Measurements from ENCODE around the gene MRPL3. TPM values are rescaled to one million over a fixed set of nuclear protein-coding genes. Genes with fewer than 3 reads are reported as not detected.
A peak's percentile ranks its signal among the peaks of the same experiment; 100 is the strongest.

Gene MRPL3
- polyA plus RNA-seq, 3 donors, result 20.9 to 66.3 (median 62.9) TPM

GRCh38 chr3:131447349-131447748, 55.4 kb downstream of the MRPL3 start:
- no peak for TF ChIP-seq CTCF (IDR thresholded peaks at IDR 0.05)
- no peak for DNase-seq
- Mint-ChIP-seq H3K36me3 (no peaks in the 10 kb centered on the region), H3K4me1 (no peaks in the 10 kb centered on the region), H3K4me3 (no peak overlapping the region), H3K9me3 (peaks cover 2 to 16% (median 14%) of the 10 kb centered on the region in 7 donors), H3K27ac (no peak overlapping the region), H3K27me3 (ENCODE audit: low read depth in 3 of 3) (no peaks in the 10 kb centered on the region)
- H3K27ac ChIP-seq (ENCODE audit: low read depth in 1 of 2, low read length in 2 of 2), result no peak overlapping the region
- no CpG with 5 or more reads among the region's 2 CpGs for WGBS (ENCODE audit: insufficient coverage)
- H3K79me2 ChIP-seq (ENCODE audit: insufficient read depth, low read length), result no peaks in the 10 kb centered on the region
- no peaks in the 10 kb centered on the region for H3K4me1 ChIP-seq (ENCODE audit: control insufficient read depth in 1 of 2, insufficient read depth in 2 of 2, low read length in 2 of 2)
- H2AFZ ChIP-seq (ENCODE audit: insufficient read depth, low read depth, low read length, poor library complexity, severe bottlenecking), result no peak overlapping the region
- no peaks in the 10 kb centered on the region for H3K36me3 ChIP-seq (replicated peaks in 1 of 2; ENCODE audit: control insufficient read depth in 1 of 2, insufficient read depth in 2 of 2, low read length in 2 of 2)
- intact Hi-C loops (cut with micrococcal nuclease), result no loop called here
- H3K27me3 ChIP-seq (ENCODE audit: control insufficient read depth in 2 of 2, insufficient read depth in 2 of 2, low read length in 2 of 2), result no peaks in the 10 kb centered on the region
- peaks cover 0 to 9% of the 10 kb centered on the region in 2 donors for H3K9me3 ChIP-seq (replicated peaks in 1 of 2; ENCODE audit: control insufficient read depth in 1 of 2, insufficient read depth in 1 of 2, low read length in 2 of 2)
- H3K4me2 ChIP-seq (replicated peaks; ENCODE audit: extremely low read depth, low read length, poor library complexity, severe bottlenecking), result no peak overlapping the region
- H3K4me3 ChIP-seq (replicated peaks in 1 of 3; ENCODE audit: low read depth in 2 of 3, low read length in 3 of 3), result no peak overlapping the region
- H4K20me1 ChIP-seq (ENCODE audit: insufficient read depth, low read length), result no peaks in the 10 kb centered on the region
- no peak overlapping the region for H3K9ac ChIP-seq (ENCODE audit: insufficient read depth, low read length, poor library complexity, severe bottlenecking)

GRCh38 chr3:131444180-131444579, 58.6 kb downstream of the MRPL3 start:
- Histone ChIP-seq H3K4me3 (replicated peaks in 1 of 3; ENCODE audit: low read depth in 2 of 3, low read length in 3 of 3) (no peak overlapping the region), H3K4me2 (replicated peaks; ENCODE audit: extremely low read depth, low read length, poor library complexity, severe bottlenecking) (no peak overlapping the region), H3K9me3 (replicated peaks in 1 of 2; ENCODE audit: control insufficient read depth in 1 of 2, insufficient read depth in 1 of 2, low read length in 2 of 2) (peaks cover 0 to 9% of the 10 kb centered on the region in 2 donors), H3K27me3 (ENCODE audit: control insufficient read depth in 2 of 2, insufficient read depth in 2 of 2, low read length in 2 of 2) (no peaks in the 10 kb centered on the region), H3K79me2 (ENCODE audit: insufficient read depth, low read length) (no peaks in the 10 kb centered on the region), H3K9ac (ENCODE audit: insufficient read depth, low read length, poor library complexity, severe bottlenecking) (no peak overlapping the region), H3K4me1 (ENCODE audit: control insufficient read depth in 1 of 2, insufficient read depth in 2 of 2, low read length in 2 of 2) (no peaks in the 10 kb centered on the region), H4K20me1 (ENCODE audit: insufficient read depth, low read length) (no peaks in the 10 kb centered on the region), H3K36me3 (replicated peaks in 1 of 2; ENCODE audit: control insufficient read depth in 1 of 2, insufficient read depth in 2 of 2, low read length in 2 of 2) (no peaks in the 10 kb centered on the region), H3K27ac (ENCODE audit: low read depth in 1 of 2, low read length in 2 of 2) (no peak overlapping the region), H2AFZ (ENCODE audit: insufficient read depth, low read depth, low read length, poor library complexity, severe bottlenecking) (no peak overlapping the region)
- Mint-ChIP-seq H3K9me3 (peaks cover 1 to 18% (median 15%) of the 10 kb centered on the region in 7 donors), H3K36me3 (no peaks in the 10 kb centered on the region), H3K4me1 (no peaks in the 10 kb centered on the region), H3K27ac (peak overlapping the region in 1 of 7 donors; percentile 5), H3K27me3 (ENCODE audit: low read depth in 3 of 3) (peaks cover 0 to 3% (median 1%) of the 10 kb centered on the region in 3 donors), H3K4me3 (no peak overlapping the region)
- no peak for TF ChIP-seq CTCF (IDR thresholded peaks at IDR 0.05)
- intact Hi-C loops (cut with micrococcal nuclease), result no loop called here
- whole genome bisulfite sequencing (ENCODE audit: insufficient coverage), result 93% methylated on average over 3 of the region's 4 CpGs
- DNase-seq, result no peak

Data from CD14-positive monocyte (primary cell).